Skin epidermis (tissue), 12 donors: ENCODE data around the gene CTBP1.
"Not testable (repeated sequence)": the region's sequence is repeated elsewhere in the genome, so short reads cannot be mapped to it uniquely, and the experiment has no call there.

ENCODE experiments used
- H3K27ac ChIP-seq, 21 experiments: fragments of 200-600 bp; sonication (generic) in 11 of 21; one replicate each; pipeline ENCODE4 v1.5.0; 2020; ENCODE audit warnings: mild to moderate bottlenecking in 3 of 21, inconsistent platforms in 2 of 21, moderate library complexity in 2 of 21
- H3K4me3 ChIP-seq, 7 experiments: fragments of 200-600 bp; sonication (generic) in 2 of 7; one replicate each; pipeline ENCODE4 v1.5.0; 2020; ENCODE audit warnings: inconsistent platforms in 2 of 7, mild to moderate bottlenecking in 2 of 7, moderate library complexity in 1 of 7

Gene CTBP1

DNA sequence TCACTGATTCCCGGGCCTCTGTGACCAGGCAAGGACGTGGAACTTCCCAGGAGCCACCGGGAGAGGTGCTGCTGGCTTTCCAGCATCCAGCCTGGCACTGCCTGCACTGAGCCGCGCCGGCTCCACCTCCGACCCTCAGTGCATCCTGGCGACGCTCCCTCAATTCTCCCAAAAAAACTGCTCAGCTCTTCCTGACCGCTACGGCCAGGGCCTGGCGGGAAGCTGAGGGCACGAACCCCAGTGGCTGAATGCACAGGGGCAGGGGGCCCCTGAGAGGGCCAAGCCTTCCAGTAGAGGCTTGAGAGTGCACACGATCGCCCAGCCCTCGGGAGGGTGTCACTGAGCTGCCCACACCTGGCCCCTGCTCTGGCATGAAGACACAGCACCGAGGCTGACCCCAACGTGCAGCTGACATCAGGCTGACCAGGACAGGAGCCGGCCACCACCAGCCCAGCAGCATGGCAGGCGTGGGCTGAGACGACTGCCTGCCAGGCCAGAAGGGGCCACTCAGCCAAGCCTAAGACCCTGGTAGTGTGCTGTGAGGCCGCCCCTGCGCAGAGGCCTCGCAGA is 6.9 kb downstream of the CTBP1 start:
- peak overlapping the region in 1 of 21 experiments; percentile 0 for H3K27ac ChIP-seq
- H3K4me3 ChIP-seq: no peak overlapping the region

DNA sequence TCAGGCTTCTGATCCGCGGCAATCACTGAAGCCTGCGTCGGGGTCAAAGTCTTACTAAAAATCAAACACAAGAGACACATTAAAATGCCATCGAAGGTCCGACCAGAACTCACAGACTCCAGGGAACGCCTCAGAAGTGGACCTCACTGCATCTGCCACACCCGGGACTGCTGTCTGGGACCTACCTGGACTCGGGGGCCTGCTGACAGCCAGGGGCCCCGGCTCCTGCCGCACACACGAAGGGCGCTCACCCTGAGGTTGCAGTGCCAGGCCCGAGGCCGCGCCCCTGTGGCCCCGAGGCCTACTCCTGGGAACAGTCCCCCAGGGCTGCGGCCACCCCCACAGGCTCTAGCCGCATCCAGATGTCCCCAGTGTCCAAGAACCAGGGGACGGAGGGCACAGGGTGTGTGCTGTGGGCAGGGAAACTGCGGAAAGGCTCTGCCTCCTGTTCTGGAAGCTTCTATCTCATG is 7.4 kb downstream of the CTBP1 start:
- Histone ChIP-seq H3K27ac (peak overlapping the region in 1 of 21 experiments; percentile 0), H3K4me3 (no peak overlapping the region)

DNA sequence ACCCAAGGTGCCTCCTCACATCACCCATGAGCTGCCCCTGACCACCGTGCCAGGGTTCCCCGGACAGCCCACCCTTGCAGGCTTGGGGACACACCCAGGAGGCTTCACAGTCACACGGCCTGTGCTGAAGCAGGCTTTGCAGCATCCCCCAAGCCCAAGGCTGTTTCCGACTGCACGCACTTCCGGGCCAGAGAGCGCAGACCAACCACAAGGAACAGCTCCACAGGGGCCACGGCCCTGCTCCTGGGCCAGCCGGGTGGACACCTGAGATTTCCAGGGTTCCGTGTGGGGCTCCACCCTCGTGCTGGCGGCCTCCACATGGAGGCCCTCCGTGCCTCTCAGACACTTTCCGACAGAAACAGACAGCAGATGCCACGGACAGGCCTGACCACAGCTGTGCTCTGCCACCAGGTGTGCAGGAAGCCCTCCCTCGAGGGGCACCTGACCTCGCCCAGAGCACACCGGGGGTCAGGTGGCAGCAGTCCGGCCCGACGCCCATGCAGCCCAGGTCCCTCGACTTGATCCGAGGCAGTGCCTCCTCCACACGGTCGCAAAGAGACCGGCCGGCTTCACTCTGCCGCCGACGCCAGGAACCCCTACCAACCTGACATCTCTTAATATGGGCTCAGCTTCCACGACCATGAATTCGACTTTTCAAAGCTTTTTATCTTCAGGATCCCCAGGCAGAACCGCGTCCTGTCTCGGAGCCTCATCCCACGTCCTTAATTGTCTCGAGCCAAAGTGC is 8.0 kb downstream of the CTBP1 start:
- H3K27ac ChIP-seq: no peak overlapping the region

DNA sequence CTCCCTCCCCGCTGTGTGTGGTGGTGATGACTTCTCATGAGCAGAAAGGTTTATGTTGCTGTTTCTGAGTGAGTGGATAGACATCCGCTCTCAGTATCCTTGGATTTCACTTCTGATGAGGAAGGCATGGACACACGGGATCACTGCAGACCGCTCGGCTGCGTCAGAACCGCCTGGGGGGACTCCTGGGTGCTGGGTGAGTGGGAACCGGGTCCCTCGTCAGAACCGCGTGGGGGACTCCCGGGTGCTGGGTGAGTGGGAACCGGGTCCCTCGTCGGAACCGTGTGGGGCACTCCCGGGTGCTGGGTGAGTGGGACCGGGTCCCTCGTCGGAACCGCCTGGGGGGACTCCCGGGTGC is 9.0 kb downstream of the CTBP1 start:
- Histone ChIP-seq H3K27ac (no peak overlapping the region), H3K4me3 (no peak overlapping the region)

More for the DNA sequence above, 8.0 kb downstream of the CTBP1 start:
- H3K4me3 ChIP-seq: no peak overlapping the region

DNA sequence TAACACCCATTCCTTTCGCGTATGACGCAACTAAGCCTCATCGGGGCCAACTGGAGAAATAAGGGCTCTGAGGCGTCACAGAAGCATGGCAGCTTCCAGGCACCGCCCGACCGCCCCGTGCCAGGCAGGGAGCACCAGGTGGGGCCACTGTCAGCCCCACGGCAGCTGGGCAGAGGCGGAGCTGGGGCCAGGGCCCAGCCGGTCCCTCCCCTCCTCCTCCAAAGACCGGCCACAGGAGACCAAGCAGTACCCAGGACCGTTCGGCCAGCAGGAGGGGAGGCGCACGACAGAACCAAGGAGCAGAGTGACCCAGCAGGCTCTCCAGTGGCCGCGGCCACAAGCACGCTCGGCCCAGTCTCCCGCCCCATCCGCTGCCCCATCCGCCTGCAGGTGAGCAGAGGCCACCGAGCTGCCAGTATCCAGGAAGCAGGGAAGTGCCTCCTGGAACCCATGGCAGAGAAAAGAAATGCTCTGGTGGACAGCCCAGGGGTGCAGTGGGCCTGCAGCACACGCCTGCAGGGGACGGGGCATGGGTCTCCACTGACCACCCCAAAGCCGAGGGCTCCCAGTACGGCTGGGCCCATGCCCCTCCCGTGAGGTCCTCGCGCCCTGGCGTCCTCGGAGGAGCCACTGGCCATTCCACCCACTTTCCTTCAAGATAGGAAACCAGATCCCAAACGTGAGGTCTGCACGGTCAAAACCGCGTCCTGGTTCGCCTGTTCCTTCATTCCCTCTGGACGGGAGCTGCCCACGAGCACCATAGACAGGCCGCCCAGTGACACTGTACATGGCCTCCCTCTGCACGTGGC is 9.6 kb downstream of the CTBP1 start:
- Histone ChIP-seq H3K27ac (peak overlapping the region in 1 of 21 experiments; percentile 17), H3K4me3 (no peak overlapping the region)

DNA sequence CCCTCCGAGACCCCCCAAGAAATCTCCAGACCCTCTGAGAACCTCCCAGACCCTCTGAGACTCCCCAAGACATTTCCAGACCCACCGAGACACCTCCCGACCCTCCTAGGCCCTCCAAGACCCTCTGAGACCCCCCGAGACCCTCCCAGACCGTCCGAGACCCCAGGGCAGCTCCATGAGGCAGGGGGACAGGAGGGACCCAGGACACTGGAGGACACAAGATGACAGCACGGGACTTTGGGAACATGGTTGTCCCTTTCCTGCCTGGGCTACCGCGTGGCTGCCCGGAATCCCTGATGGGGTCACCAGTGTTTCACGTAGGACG is 10.3 kb downstream of the CTBP1 start:
- no peak overlapping the region for H3K4me3 ChIP-seq
- H3K27ac ChIP-seq: no peak overlapping the region

DNA sequence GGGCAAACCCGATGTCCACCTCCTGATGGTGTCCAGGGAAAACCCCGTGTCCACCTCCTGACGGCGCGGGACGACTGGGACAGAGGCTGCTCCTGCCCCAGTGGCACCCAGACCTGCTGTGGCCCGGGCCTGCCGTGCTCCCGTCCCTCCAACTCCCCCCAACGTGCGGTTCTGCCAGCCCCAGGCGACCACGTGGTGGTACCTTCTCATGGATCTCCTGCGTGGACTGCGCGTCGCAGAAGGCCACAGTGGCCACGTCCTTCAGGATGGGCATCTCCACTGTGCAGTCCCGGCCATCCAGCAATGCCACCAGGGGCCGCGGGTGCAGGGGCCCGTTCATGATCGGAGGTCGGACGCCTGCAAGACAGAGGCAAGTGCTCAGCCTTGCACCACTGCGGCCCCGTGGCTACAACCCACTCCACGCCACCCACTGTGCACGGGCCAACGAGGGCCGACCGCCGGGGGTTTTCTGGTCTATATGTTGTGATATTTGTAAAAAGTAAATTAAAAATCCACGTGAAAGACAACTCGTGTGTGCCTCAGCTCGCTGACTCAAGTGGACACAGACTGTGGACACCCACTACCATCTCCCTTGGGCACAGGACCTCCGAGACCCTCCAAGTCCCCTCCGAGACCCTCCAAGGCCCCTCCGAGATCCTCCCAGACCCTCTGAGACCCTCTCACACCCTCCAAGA is 10.8 kb downstream of the CTBP1 start:
- no peak overlapping the region for H3K27ac ChIP-seq
- H3K4me3 ChIP-seq: no peak overlapping the region

DNA sequence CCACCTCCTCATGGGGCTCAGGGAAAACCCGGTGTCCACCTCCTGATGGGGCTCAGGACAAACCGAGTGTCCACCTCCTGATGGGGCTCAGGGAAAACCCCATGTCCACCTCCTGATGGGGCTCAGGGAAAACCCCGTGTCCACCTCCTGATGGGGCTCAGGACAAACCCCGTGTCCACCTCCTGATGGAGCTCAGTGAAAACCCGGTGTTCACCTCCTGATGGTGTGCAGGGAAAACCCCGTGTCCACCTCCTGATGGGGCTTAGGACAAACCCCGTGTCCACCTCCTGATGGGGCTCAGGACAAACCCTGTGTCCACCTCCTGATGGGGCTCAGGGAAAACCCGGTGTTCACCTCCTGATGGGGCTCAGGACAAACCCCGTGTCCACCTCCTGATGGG is 11.7 kb downstream of the CTBP1 start:
- H3K27ac ChIP-seq, H3K4me3 ChIP-seq: not testable (repeated sequence)

DNA sequence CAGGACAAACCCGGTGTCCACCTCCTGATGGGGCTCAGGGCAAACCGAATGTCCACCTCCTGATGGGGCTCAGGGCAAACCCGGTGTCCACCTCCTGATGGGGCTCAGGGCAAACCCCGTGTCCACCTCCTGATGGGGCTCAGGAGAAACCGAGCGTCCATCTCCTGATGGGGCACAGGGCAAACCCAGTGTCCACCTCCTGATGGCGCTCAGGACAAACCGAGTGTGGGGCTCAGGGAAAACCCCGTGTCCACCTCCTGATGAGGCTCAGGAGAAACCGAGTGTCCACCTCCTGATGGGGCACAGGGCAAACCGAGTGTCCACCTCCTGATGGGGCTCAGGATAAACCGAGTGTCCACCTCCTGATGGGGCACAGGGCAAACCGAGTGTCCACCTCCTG is 12.1 kb downstream of the CTBP1 start:
- H3K4me3 ChIP-seq: not testable (repeated sequence)
- H3K27ac ChIP-seq: peak overlapping the region in 2 of 21 experiments; percentile 76 to 83

DNA sequence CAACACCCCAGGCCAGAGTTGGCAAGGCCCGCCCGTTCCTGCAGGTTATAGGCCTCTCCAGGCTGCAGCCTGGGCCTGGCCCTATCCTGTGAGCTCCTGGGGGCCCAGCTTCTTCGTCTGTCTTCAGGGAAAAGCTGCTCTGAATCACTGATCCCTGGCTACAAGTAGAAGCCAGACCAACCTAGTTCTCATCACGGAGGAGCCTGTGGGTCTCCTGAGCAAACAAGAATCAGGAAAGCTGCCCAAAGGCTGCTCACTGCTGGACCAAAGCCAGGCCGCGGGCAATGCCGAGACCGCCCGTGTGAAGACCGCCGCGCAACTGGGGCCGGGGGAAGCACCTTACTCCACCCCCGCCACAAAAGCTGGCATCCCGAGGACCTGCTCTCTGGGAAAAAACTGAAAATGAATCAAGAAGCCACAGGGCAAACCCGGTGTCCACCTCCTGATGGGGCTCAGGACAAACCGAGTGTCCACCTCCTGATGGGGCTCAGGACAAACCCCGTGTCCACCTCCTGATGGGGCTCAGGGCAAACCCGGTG is 12.8 kb downstream of the CTBP1 start:
- no peak overlapping the region for H3K4me3 ChIP-seq
- H3K27ac ChIP-seq: peak overlapping the region in 2 of 21 experiments; percentile 76 to 83

DNA sequence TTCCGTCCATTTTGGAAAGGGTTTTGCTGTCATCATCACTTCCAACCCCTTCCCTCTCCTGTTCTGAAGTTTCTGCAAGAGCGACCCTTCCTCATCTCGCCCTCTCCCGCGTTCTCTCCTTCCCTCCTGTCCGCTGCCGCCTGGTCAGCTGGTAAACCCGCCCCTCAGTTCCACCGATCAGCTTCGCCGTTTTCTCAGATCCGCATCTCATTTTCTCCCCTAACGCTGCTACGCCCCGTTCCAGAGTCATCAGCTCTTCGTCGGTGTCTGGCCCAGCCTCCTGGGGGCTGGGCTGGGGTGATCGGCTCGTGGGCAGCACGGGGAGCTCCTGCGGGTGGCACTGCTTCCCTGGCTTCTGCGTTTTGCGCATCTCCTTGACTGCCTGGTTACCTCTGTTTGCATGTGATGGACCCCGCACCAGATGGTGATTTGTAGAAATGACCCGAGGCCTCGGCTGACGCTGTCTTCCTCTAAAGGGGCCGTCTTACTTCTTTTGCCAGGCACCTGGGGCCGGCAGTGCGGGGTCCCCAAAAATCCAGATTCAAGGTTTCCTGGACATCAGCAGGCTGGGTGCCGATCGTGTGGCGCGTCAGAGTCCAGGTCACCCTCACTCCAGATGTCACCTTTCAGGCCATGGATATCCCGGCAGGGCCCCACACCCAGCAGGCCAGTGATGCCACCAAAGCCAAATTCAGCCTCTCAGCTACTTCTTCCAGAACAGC is 13.4 kb downstream of the CTBP1 start:
- H3K4me3 ChIP-seq: no peak overlapping the region
- H3K27ac ChIP-seq: peak overlapping the region in 3 of 21 experiments; percentile 2 to 83 (median 76)

DNA sequence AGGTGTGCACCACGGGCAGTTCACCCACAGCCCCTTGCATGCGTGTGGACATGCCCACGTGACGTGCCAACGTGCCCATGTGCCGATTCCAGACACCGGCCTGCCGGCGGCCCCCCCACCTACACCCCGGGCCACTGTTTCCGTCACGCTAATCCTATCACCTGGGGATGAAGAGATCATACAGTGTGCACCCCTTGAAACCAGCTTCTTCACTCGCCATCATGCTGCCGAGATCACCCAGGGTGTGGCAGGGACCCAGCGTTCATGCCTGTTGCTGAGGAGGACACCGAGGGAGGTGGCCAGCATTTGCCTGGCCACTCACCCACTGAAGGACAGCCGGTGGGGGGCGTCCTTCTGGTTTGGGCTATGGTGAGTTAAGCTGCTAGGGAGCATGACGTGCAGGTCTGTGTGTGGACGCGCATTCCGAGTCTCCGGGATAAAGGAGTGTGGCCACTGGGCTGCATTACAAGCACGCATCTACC is 14.1 kb downstream of the CTBP1 start:
- H3K27ac ChIP-seq: peak overlapping the region in 6 of 21 experiments; percentile 2 to 83 (median 58)

DNA sequence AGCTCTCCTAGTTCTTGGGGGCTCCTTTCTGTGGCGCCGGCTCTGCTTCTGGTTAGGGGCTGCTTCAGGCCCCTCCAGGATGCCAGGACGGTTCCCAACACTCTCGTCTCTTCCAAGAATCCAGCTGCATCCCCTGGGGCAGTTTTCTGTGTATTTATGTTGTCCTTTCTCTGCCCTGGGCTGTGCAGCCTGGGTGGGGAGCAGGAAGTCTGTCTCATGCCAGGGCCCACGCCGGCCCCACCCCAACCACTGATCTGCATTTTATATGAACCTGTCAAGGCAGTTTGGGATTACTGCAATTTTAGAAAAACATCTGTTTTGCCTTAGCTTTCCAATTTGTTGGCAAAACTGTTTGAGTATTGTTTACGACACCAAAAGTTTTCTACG is 14.6 kb downstream of the CTBP1 start:
- Histone ChIP-seq H3K27ac (peak overlapping the region in 7 of 21 experiments; percentile 32 to 83 (median 57)), H3K4me3 (no peak overlapping the region)

More for the DNA sequence above, 14.1 kb downstream of the CTBP1 start:
- no peak overlapping the region for H3K4me3 ChIP-seq

DNA sequence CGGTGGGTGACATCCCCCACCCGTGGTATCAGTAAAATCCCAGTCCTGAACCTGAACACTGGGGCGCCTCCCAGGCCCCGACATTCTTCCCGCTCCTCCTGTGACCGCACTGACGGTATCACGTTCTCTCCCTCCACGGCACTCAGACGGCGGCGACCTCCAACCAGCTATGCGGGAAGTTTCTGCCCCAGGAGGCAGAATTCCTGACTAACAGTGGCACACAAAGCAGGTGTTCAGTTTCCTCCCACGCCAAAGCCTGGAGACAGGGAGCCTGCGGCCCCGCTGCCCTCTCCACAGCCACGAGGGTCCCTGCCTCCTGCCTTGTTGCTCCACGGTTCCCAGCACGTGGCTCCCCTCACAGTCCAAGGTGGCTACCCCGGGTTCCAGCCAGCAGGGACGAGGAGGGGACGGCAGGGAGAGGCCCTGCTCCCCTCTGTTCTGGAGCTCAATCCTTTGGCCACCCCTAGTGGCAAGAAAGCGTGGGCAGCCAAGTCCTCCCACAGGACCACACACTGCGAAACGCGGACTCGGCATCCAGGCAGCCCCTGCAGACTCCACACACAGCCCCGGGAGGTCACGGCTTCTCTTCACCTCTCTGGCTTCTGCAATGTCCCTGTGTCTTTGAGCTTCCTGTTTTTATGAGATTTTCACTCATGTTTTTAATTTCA is 15.2 kb downstream of the CTBP1 start:
- peak overlapping the region in 8 of 21 experiments; percentile 3 to 83 (median 38) for H3K27ac ChIP-seq
- H3K4me3 ChIP-seq: no peak overlapping the region

DNA sequence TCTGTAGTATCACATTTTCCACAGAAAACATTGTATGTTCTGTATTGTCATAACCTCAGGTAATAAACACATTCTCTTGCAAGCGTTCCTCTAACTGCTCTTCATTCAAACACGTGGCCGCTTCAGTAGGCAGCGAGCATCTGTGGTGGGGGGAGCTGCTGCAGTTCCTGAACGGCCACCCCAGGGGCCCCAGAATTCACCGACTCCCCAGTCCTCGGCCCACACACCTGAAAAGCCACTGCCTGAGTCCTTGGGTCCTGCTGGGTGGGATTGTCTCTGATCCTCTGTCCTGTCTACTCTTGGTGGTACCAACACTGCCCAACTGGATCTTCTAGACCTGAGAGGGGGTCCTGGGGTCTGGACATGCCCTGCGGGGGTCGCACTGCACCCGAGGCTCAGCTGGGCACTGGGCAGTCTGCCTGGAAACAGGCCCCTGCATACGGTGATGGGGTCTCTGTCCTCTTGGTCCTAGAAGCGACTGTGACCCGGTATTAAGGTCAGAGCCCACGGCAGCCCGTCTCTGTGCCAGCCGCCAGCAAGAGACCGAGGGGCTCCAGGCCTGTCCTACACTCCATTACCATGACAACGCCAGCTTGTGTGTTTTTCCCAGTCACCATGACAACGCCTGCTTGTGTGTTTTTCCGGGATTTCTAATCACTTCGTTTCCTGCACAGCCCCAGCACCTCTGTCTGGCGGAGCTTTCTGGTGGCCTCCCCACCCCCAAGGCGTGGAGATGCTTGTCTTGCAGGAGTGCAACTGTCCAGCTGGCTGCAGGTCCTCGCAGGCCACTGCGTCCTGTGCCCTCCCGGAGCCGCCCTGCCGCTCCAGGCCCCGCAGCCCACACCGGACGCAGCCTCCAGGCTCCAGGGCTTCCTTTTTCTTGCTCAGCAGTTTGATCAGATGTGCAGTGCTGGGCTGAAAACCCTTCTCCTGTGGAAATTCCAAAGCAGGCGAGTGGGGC is 16.0 kb downstream of the CTBP1 start:
- Histone ChIP-seq H3K4me3 (no peak overlapping the region), H3K27ac (peak overlapping the region in 5 of 21 experiments; percentile 5 to 83 (median 32))

DNA sequence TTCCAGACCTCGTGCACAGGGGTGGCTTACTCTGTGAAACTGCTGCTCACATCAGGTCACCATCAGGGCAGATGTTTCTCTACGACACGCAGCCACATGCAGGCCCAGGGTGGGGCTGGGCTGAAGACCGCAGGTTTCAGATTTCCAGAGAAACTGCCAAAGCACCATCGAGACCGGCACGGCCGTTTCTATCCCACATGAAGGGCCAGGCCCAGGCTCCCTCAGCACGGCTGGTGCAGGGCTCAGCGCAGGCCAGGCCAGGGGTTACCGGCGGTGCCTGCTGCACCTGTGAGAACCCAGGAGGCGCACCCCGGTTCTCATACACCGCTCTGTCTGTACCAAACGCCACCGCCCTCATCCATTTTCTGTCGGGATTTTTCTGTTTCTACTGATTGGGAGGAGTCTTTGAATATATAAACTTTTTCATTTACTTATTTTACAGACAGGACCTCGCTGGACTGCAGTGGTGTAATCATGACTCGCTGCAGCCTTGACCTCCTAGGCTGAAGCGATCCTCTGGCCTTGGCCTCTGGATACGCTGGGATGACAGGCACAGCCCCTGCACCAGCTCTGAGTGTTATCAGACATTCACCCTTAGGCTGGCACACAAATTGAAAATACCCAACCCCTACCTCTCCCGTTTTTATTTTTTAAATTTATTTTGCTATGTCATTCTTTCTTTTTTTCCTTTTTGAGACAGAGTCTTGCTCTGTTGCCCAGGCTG is 17.1 kb downstream of the CTBP1 start:
- Histone ChIP-seq H3K27ac (peak overlapping the region in 2 of 21 experiments; percentile 50 to 80), H3K4me3 (no peak overlapping the region)
